ENCODE data around the gene ZNF837. TPM values are rescaled to one million over a fixed set of nuclear protein-coding genes. Genes with fewer than 3 reads are reported as not detected.

The ZNF837 gene
- total and polyA plus RNA-seq, 2 of the 4 experiments (the other 2 are of a cell fraction), result 0.54 to 1.2 TPM

DNA sequence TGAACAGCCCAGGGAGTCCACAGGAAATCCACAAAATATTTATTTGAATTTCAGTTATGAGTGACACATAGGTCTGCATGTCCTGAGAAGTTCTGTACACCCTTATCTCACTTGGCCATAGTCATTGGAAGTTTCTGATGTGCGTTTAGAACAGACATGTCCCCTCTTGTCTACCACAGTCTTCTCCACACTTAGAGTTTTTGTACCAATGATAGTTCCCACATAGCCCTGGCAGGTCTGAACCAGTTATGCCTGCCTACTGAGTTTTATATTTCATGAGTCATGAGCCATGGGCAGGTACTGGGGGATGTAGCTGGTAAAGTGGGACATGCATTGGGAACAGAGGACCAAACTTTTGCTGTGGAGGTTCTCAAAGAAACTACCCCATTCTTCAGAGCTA, 47.8 kb upstream of the ZNF837 start:
- in situ Hi-C loops (cut with MboI; ENCODE audit: low sequenced_read_pairs), result no loop called here
- Histone ChIP-seq H3K56ac (ENCODE audit: extremely low read depth, insufficient read depth, low read length) (no peak overlapping the region), H3K36me3 (ENCODE audit: control insufficient read depth, insufficient read depth, low read length) (peaks cover 26% of the 10 kb centered on the region), H3K4me2 (ENCODE audit: low read depth, low read length) (no peak overlapping the region), H3K9ac (ENCODE audit: low read depth, low read length) (no peak overlapping the region), H3K4me1 (ENCODE audit: control insufficient read depth, insufficient read depth, low read length) (no peaks in the 10 kb centered on the region), H2AK9ac (replicated peaks; ENCODE audit: low read depth, low read length, poor library complexity) (no peak overlapping the region), H3K23ac (ENCODE audit: low read depth, low read length) (no peak overlapping the region), H3K18ac (ENCODE audit: low read depth, low read length) (no peak overlapping the region), H4K8ac (ENCODE audit: low read depth in 2 of 2, low read length in 2 of 2) (no peak overlapping the region), H2BK120ac (ENCODE audit: low read depth, low read length) (no peak overlapping the region), H2BK5ac (ENCODE audit: low read depth, low read length, poor library complexity, severe bottlenecking) (no peak overlapping the region), H3K9me1 (ENCODE audit: insufficient read depth, low read length) (no peaks in the 10 kb centered on the region), H4K5ac (ENCODE audit: low read depth, low read length) (no peak overlapping the region), H4K20me1 (ENCODE audit: insufficient read depth, low read length) (no peaks in the 10 kb centered on the region), H3K9me3 (ENCODE audit: control insufficient read depth, insufficient read depth, low read length) (peaks cover 70% of the 10 kb centered on the region), H3K27ac (ENCODE audit: insufficient read depth, low read length) (no peak overlapping the region), H3K27me3 (ENCODE audit: control insufficient read depth, insufficient read depth, low read length) (no peaks in the 10 kb centered on the region), H3K4me3 (ENCODE audit: insufficient read depth, low read depth, low read length) (no peak overlapping the region), H3K79me1 (ENCODE audit: low read depth in 1 of 2, low read length in 2 of 2) (no peaks in the 10 kb centered on the region; a peak in 1 of 4 replicates), H4K91ac (ENCODE audit: insufficient read depth, low read depth, low read length) (no peak overlapping the region), H2AK5ac (ENCODE audit: low read depth, low read length) (no peak overlapping the region), H2BK20ac (ENCODE audit: low read depth, low read length) (no peak overlapping the region), H2AFZ (replicated peaks; ENCODE audit: low read length, poor library complexity) (no peak overlapping the region), H3K14ac (replicated peaks; ENCODE audit: low read depth, low read length) (no peak overlapping the region), H2BK15ac (ENCODE audit: low read depth, low read length) (no peak overlapping the region), H3K4ac (ENCODE audit: low read depth, low read length) (no peak overlapping the region)
- CTCF ChIA-PET, result no interaction called here
- ATAC-seq (ENCODE audit: low read depth) (no peak), DNase-seq (no peak)
- dilution Hi-C loops (cut with HindIII; ENCODE audit: low sequenced_read_pairs, unreplicated experiment), result no loop called here
- BruUV-seq (replicated peaks), result no TSS peak
- intact Hi-C loops (cut with micrococcal nuclease), result no loop called here
- WGBS, 2 experiments (ENCODE audit: extremely low coverage in 2 of 2, insufficient read length in 1 of 2), result no CpG with 5 or more reads among the region's 1 CpG
- TF ChIP-seq CHD1 (IDR thresholded peaks at IDR 0.05; ENCODE audit: low read depth, low read length) (no peak), RAD21 (IDR thresholded peaks at IDR 0.05; ENCODE audit: low read length) (no peak), MAFK (IDR thresholded peaks at IDR 0.05; ENCODE audit: low read depth, low read length) (no peak), NFE2L2 (IDR thresholded peaks at IDR 0.05; ENCODE audit: low read depth, low read length) (no peak), CEBPB (IDR thresholded peaks at IDR 0.05; ENCODE audit: low read depth, low read length) (no peak), BHLHE40 (IDR thresholded peaks at IDR 0.05; ENCODE audit: low read depth, low read length) (no peak), MAZ (IDR thresholded peaks at IDR 0.05; ENCODE audit: borderline replicate concordance, low read depth, low read length) (no peak), FOS (IDR thresholded peaks at IDR 0.05; ENCODE audit: low read depth, low read length) (no peak), RCOR1 (IDR thresholded peaks at IDR 0.05; ENCODE audit: insufficient replicate concordance, low read length) (no peak), MXI1 (IDR thresholded peaks at IDR 0.05; ENCODE audit: borderline replicate concordance, low read depth, low read length) (no peak), SMC3 (IDR thresholded peaks at IDR 0.05; ENCODE audit: low read depth, low read length) (no peak), POLR2A (IDR thresholded peaks at IDR 0.05; ENCODE audit: low read depth, low read length) (no peak), RFX5 (IDR thresholded peaks at IDR 0.05; ENCODE audit: low read depth, low read length) (no peak)
- TF ChIP-seq, protein P1, sequence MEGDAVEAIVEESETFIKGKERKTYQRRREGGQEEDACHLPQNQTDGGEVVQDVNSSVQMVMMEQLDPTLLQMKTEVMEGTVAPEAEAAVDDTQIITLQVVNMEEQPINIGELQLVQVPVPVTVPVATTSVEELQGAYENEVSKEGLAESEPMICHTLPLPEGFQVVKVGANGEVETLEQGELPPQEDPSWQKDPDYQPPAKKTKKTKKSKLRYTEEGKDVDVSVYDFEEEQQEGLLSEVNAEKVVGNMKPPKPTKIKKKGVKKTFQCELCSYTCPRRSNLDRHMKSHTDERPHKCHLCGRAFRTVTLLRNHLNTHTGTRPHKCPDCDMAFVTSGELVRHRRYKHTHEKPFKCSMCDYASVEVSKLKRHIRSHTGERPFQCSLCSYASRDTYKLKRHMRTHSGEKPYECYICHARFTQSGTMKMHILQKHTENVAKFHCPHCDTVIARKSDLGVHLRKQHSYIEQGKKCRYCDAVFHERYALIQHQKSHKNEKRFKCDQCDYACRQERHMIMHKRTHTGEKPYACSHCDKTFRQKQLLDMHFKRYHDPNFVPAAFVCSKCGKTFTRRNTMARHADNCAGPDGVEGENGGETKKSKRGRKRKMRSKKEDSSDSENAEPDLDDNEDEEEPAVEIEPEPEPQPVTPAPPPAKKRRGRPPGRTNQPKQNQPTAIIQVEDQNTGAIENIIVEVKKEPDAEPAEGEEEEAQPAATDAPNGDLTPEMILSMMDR (conservative IDR thresholded peaks at IDR 0.05; ENCODE audit: low read depth, low read length), result no peak
- TF ChIP-seq, protein P2, sequence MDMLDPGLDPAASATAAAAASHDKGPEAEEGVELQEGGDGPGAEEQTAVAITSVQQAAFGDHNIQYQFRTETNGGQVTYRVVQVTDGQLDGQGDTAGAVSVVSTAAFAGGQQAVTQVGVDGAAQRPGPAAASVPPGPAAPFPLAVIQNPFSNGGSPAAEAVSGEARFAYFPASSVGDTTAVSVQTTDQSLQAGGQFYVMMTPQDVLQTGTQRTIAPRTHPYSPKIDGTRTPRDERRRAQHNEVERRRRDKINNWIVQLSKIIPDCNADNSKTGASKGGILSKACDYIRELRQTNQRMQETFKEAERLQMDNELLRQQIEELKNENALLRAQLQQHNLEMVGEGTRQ (IDR thresholded peaks at IDR 0.05; ENCODE audit: low read depth, low read length), result no peak
- TF ChIP-seq, protein P3, sequence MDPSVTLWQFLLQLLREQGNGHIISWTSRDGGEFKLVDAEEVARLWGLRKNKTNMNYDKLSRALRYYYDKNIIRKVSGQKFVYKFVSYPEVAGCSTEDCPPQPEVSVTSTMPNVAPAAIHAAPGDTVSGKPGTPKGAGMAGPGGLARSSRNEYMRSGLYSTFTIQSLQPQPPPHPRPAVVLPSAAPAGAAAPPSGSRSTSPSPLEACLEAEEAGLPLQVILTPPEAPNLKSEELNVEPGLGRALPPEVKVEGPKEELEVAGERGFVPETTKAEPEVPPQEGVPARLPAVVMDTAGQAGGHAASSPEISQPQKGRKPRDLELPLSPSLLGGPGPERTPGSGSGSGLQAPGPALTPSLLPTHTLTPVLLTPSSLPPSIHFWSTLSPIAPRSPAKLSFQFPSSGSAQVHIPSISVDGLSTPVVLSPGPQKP (IDR thresholded peaks at IDR 0.05; ENCODE audit: borderline replicate concordance, low read depth, low read length), result no peak
- POLR2A ChIA-PET (ENCODE audit: unreplicated experiment), result no interaction called here

Data from IMR-90 (cell line).